Measurements from ENCODE around the gene HSP90B1. TPM values are rescaled to one million over a fixed set of nuclear protein-coding genes. Genes with fewer than 3 reads are reported as not detected.

HSP90B1 gene
- total RNA-seq, 4 donors from 2014 or later = 236 to 475 (median 401) TPM

GRCh38 chr12:103973909-103974308, 43.7 kb downstream of the HSP90B1 start:
- intact Hi-C loops (cut with DNase I; ENCODE audit: low total_unique reads) = no loop called here
- H3K4me3 ChIP-seq = no peak overlapping the region
- no peaks in the 10 kb centered on the region for H3K9me3 ChIP-seq
- H3K36me3 ChIP-seq = no peaks in the 10 kb centered on the region
- TF ChIP-seq POLR2A (IDR thresholded peaks at IDR 0.05) = no peak
- TF ChIP-seq, protein P1, sequence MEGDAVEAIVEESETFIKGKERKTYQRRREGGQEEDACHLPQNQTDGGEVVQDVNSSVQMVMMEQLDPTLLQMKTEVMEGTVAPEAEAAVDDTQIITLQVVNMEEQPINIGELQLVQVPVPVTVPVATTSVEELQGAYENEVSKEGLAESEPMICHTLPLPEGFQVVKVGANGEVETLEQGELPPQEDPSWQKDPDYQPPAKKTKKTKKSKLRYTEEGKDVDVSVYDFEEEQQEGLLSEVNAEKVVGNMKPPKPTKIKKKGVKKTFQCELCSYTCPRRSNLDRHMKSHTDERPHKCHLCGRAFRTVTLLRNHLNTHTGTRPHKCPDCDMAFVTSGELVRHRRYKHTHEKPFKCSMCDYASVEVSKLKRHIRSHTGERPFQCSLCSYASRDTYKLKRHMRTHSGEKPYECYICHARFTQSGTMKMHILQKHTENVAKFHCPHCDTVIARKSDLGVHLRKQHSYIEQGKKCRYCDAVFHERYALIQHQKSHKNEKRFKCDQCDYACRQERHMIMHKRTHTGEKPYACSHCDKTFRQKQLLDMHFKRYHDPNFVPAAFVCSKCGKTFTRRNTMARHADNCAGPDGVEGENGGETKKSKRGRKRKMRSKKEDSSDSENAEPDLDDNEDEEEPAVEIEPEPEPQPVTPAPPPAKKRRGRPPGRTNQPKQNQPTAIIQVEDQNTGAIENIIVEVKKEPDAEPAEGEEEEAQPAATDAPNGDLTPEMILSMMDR (IDR thresholded peaks at IDR 0.05) = no peak
- no peak overlapping the region for H3K27ac ChIP-seq
- no peaks in the 10 kb centered on the region for H3K27me3 ChIP-seq
- DNase-seq = no peak
- H3K4me1 ChIP-seq = peaks cover 0 to 5% of the 10 kb centered on the region in 2 donors

DNA sequence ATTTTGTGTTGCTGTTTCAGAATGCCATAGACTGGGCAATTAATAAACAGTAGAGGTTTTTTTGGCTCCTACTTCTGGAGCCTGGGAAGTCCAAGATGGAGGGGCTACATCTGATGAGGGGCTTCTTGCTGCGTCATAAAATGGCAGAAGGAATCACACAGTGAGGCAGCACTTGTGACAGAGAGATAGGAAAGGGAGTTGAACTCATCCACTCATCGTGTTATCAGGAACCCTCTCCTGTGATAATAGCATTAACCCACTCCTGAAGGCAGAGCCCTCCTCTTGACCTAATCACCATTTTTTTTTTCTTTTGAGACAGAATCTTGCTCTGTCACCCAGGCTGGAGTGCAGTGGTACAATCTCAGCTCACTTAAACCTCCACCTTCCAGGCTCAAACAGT, 45.2 kb downstream of the HSP90B1 start:
- no peak for DNase-seq
- intact Hi-C loops (cut with DNase I; ENCODE audit: low total_unique reads) = no loop called here
- Histone ChIP-seq H3K4me3 (no peak overlapping the region), H3K27ac (no peak overlapping the region), H3K36me3 (no peaks in the 10 kb centered on the region), H3K9me3 (no peaks in the 10 kb centered on the region), H3K4me1 (peaks cover 0 to 5% of the 10 kb centered on the region in 2 donors), H3K27me3 (no peaks in the 10 kb centered on the region)
- TF ChIP-seq, protein P1 (IDR thresholded peaks at IDR 0.05) = no peak
- TF ChIP-seq POLR2A (IDR thresholded peaks at IDR 0.05) = no peak

DNA sequence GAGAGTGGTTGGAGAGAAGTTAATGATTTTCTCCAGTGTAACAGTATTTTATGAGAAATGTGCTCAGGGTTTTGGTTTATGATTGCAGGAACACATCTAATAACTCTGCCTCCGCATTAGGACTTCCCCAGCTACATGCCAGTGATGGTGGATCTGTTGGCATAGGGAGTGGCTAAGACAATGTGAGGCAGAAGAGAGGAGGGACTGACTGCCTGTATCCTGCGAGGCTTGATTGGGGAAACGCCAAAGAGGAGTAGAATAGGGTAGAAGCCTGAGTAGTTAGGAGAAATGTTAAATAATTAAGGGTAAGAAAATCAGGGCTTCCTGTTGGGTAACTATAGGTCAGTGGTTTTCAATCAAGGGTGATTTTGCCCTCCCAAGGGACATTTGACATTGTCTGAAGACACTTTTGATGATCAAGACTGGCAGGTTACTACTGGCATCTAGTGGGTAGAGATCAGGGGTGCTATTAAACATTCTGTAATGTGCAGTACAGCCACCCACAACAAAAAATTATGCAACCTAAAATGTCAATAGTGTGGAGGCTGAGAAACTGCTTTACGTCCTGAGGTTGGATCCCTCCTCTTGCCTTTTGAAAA, 48.3 kb downstream of the HSP90B1 start:
- Histone ChIP-seq H3K27ac (no peak overlapping the region), H3K27me3 (no peaks in the 10 kb centered on the region), H3K36me3 (no peaks in the 10 kb centered on the region), H3K4me3 (no peak overlapping the region), H3K9me3 (no peaks in the 10 kb centered on the region), H3K4me1 (no peaks in the 10 kb centered on the region)
- DNase-seq = no peak
- TF ChIP-seq, protein P1 (IDR thresholded peaks at IDR 0.05) = no peak
- TF ChIP-seq POLR2A (IDR thresholded peaks at IDR 0.05) = no peak
- intact Hi-C loops (cut with DNase I; ENCODE audit: low total_unique reads) = no loop called here

DNA sequence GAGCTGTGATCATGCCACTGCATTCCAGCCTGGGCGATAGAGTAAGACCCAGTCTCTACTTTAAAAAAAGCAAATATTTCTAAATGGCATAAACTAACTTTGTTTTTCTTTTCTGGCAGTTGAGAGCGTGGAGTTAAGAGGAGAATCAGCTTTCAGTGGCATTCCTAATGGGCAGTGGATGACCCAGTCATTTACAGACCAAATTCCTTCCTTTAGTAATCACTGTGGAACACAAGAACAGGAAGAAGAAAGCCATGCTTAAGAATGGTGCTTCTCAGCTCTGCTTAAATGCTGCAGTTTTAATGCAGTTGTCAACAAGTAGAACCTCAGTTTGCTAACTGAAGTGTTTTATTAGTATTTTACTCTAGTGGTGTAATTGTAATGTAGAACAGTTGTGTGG, 56.6 kb downstream of the HSP90B1 start:
- no peaks in the 10 kb centered on the region for H3K27me3 ChIP-seq
- no peak overlapping the region for H3K27ac ChIP-seq
- H3K36me3 ChIP-seq = no peaks in the 10 kb centered on the region
- H3K4me1 ChIP-seq = no peaks in the 10 kb centered on the region
- no peak for DNase-seq
- intact Hi-C loops (cut with DNase I; ENCODE audit: low total_unique reads) = no loop called here
- no peaks in the 10 kb centered on the region for H3K9me3 ChIP-seq
- TF ChIP-seq, protein P1 (IDR thresholded peaks at IDR 0.05) = no peak
- no peak overlapping the region for H3K4me3 ChIP-seq

DNA sequence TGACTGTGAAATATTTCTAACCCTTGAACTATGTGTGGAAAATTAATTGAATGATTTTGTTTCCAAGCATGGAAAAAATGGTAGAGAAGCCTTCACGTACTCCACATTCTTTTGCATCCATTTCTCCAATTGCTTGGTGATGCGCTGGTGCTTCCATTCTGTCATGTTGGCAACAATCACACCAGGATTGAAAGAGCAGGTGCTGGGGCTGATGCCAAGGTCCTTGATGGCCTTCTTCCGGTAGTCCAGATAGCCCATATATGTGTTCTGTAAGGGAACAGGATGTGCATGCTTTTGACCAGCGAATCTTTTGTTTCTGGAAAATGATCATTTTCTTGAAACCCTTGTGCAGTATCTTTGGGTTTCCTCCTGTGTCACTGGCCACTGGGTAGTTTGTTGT, 64.0 kb downstream of the HSP90B1 start:
- DNase-seq = no peak
- intact Hi-C loops (cut with DNase I; ENCODE audit: low total_unique reads) = no loop called here
- Histone ChIP-seq H3K9me3 (no peaks in the 10 kb centered on the region), H3K36me3 (no peaks in the 10 kb centered on the region), H3K27ac (no peak overlapping the region), H3K27me3 (no peaks in the 10 kb centered on the region), H3K4me3 (no peak overlapping the region), H3K4me1 (no peaks in the 10 kb centered on the region)
- no peak for TF ChIP-seq POLR2A (IDR thresholded peaks at IDR 0.05)
- TF ChIP-seq, protein P1 (IDR thresholded peaks at IDR 0.05) = no peak

Data from uterus (tissue), 4 donors.